NCI-H2196 (cell line): ENCODE measurements around the gene FEZ2.

ENCODE experiments used
- DNase-seq: peaks from one replicate; lab custom pipeline; 2025; ENCODE audit not compliant: unreplicated experiment; lab: John Stamatoyannopoulos, UW

The FEZ2 gene

GRCh38 chr2:36534275-36534799, 63.6 kb downstream of the FEZ2 start:
- no peak for DNase-seq

DNA sequence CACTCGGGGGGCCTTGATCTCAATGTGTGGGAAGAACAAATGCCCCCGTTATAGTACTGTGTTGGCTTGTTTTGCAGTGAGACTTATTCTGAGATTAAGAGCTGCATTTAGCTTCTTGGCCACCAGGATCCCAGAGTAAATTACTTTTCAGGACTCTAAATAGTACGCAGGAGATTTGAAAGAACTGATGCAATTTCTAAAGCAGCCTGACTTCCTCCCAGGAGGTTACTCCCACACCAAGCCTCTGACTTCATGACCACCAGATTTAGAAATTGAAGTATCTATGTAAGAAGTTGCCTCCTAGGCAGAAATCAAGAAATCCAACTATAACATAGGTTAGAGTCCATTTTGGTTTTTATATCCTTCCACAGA, 67.0 kb downstream of the FEZ2 start:
- DNase-seq, result no peak

GRCh38 chr2:36530178-36530982, 67.6 kb downstream of the FEZ2 start:
- DNase-seq, result no peak

GRCh38 chr2:36528766-36529392, 69.1 kb downstream of the FEZ2 start:
- no peak for DNase-seq

DNA sequence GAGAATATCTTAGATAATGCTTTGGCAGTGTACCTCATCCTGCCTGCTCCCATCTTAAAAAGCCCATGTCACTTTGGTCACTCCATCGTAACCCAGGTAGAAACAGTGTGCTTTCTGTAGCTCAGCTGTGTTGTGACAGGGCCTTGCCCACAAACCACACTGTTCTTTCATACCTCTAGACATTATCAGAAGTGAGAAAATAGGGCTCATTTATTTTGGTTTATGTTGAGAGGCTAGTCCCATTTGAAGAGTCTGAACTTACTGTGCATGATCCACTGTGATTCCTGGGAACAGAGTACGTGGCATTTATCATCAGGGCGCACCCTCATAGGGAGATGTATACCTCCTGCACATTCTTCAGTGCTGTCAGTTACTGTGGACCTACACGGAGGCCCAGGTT, 69.7 kb downstream of the FEZ2 start:
- DNase-seq, result no peak

DNA sequence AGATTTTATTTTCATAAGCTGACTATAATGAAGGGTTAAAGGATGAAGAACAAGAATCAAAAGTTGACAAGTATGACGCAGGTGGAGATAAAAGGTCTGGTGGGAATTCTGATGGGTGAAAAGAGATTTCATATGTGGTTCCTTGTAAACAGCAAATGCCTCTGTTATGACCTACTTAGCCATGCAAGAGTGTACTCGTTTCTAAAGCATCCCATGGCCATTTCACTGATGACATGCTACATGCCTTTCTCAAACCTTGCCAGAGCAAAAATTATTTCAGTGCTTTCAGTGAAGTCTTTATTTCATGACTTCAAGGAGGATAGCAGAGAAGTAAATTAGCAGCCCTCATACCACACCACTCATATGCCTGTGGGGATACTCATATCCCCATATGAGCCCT, 71.7 kb downstream of the FEZ2 start:
- no peak for DNase-seq

GRCh38 chr2:36525245-36525644, 72.7 kb downstream of the FEZ2 start:
- DNase-seq, result no peak

- DNase-seq, result no peak
Measured at GRCh38 chr2:36523153-36523552, 74.8 kb downstream of the FEZ2 start.

DNA sequence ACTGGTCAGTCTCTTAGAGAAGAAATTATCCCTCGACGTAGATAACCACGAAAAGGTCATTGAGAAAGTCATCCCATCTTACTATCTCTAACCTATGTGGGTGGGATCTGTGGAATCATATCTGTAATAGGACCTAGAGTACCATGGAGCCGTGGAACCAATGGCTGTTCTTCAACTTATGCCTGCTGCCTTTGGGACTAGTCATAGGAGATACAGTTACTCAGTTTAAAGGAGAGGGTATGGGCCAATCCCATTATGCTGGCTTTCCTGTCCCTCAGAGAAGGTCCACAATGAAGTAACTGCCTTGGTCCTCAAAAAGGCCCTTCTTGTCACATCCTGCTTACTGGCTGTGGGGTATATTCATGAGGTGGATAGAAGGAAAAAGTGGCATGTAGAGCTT, 77.5 kb downstream of the FEZ2 start:
- DNase-seq, result no peak

DNA sequence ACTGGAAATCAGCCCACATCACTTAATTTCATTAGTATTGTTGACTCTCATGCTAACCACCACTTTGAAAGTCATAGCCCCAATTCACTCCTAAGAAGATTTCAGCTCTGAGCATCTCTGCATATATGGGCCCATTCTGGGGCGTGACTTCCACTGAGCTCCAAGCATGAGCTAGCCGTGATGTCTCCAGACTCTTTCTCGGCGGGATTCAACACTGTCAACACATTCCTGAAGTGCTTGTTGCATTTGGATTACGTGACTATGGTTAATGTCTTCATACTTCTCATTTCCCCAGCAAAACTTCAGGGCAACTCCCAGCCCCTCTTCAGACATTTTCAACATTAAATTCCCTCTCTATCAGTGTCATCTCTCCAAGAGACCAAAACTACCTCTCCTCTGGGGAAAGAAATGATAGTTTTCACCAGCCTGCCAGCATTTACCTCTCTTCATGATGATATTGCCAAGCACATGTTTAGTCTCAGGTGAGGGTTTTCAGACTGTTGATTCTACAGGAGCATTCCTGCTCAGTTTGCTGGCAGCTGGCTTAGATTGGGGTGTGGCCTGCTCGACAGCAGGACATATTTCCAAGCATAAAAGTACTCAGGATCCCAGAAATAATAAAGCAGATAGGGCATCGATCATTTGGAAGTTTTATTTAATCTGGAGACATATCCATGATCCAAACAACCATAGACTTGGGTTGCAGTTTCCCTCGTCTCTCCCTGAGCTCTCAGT, 81.7 kb downstream of the FEZ2 start:
- DNase-seq, result no peak

DNA sequence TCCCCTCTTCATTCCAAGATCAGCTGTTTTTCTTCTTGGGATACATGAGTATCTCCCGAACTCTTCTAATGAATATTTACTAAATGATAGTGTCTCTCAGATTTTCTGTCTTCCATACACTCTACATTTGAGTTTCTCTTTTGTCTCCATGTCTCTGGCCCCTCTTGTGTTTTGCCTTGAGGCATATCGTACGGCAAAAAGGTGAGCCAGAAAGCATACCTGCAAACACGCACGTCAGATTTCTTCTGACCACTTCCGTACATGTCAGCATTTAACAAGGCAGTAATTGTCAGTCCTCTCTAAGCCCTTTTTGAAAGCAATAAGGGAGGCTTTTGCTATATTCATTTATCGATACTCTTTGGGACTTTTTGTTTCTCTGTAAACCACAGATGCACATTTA, 82.4 kb downstream of the FEZ2 start:
- no peak for DNase-seq

- DNase-seq, result no peak
Measured at GRCh38 chr2:36513661-36514060, 84.3 kb downstream of the FEZ2 start.

DNA sequence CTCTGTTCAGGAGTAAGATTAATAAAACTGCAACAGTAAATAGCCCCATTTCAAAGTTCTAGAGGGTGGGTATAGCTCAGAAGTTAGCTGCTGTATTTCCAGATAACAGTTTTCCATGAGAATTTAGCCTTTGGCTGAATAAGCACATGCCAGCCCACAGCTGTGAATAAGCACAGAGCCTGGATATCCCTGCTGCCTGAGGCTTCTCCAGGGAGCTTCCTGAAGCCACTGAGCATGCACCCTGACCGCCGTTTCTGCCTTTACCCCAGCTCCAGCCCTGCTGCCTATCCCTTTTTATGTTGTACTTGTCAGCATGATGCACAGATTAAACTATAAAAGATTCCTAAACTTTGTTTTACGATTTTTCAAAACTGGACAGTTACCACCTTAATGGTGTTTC, 85.3 kb downstream of the FEZ2 start:
- DNase-seq, result no peak

GRCh38 chr2:36511858-36512603, 85.9 kb downstream of the FEZ2 start:
- no peak for DNase-seq

DNA sequence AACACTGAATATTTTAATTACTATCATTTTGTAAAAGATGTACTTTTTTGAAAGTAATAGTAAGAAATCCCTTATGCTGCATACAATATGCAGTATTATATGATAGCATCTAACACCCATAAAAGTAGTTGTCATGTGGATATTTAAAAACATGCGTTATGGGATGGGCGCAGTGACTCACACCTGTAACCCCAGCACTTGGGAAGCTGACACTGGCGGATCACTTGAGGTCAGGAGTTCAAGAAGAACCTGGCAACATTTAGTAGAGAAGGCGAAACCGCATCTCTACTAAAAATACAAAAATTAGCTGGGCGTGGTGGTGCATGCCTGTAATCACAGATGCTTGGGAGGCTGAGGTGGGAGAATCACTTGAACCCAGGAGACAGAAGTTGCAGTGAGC, 88.9 kb downstream of the FEZ2 start:
- no peak for DNase-seq

- DNase-seq, result peak; percentile 43
Measured at GRCh38 chr2:36507408-36507812, 90.6 kb downstream of the FEZ2 start.
